GM19372 (cell line): ENCODE measurements around the gene PTPRG.
A peak's percentile ranks its signal among the peaks of the same experiment; 100 is the strongest.
"Not testable (repeated sequence)": the region's sequence is repeated elsewhere in the genome, so short reads cannot be mapped to it uniquely, and the experiment has no call there.

Source experiments
- ATAC-seq: cut with Tn5 transposase; IDR thresholded peaks from one replicate; pipeline ENCODE4 v1.9.1; 2021; ENCODE audit warnings: mild to moderate bottlenecking, low read depth, moderate library complexity; ENCODE audit not compliant: unreplicated experiment

The PTPRG gene

GRCh38 chr3:61561374-61562041 is at the start of gene PTPRG:
TSS of gene PTPRG (plus strand) at chr3:61561571. CDS start at chr3:61562288, 717 bp downstream.
- peak; percentile 57 for ATAC-seq

- ATAC-seq: no peak
Observed at GRCh38 chr3:61518590-61518989, 42.8 kb upstream of the PTPRG start.

GRCh38 chr3:61520966-61521628 is 40.3 kb upstream of the PTPRG start:
- ATAC-seq: peak; percentile 93

GRCh38 chr3:61522060-61522459 is 39.3 kb upstream of the PTPRG start:
- no peak for ATAC-seq

GRCh38 chr3:61522626-61523025 is 38.7 kb upstream of the PTPRG start:
- ATAC-seq: no peak

- no peak for ATAC-seq
Observed at GRCh38 chr3:61524933-61525332, 36.4 kb upstream of the PTPRG start.

GRCh38 chr3:61526308-61526707 is 35.1 kb upstream of the PTPRG start:
- no peak for ATAC-seq

GRCh38 chr3:61527011-61527410 is 34.4 kb upstream of the PTPRG start:
- ATAC-seq: no peak

GRCh38 chr3:61530355-61530754 is 31.0 kb upstream of the PTPRG start:
- no peak for ATAC-seq

GRCh38 chr3:61531528-61531927 is 29.8 kb upstream of the PTPRG start:
- no peak for ATAC-seq

- ATAC-seq: no peak
Observed at GRCh38 chr3:61532739-61533500, 28.5 kb upstream of the PTPRG start.

- ATAC-seq: no peak
Observed at GRCh38 chr3:61535826-61536225, 25.5 kb upstream of the PTPRG start.

- no peak for ATAC-seq
Observed at GRCh38 chr3:61537366-61537765, 24.0 kb upstream of the PTPRG start.

- no peak for ATAC-seq
Observed at GRCh38 chr3:61538486-61538885, 22.9 kb upstream of the PTPRG start.

GRCh38 chr3:61541694-61542093 is 19.7 kb upstream of the PTPRG start:
- ATAC-seq: no peak

- no peak for ATAC-seq
Observed at GRCh38 chr3:61545716-61546115, 15.7 kb upstream of the PTPRG start.

- no peak for ATAC-seq
Observed at GRCh38 chr3:61547625-61548024, 13.7 kb upstream of the PTPRG start.

- ATAC-seq: not testable (repeated sequence)
Observed at GRCh38 chr3:61552704-61553103, 8.7 kb upstream of the PTPRG start.

GRCh38 chr3:61559136-61559731 is 2.1 kb upstream of the PTPRG start:
- ATAC-seq: no peak

- ATAC-seq: peak; percentile 43
Observed at GRCh38 chr3:61560517-61561373, 626 bp upstream of the PTPRG start.
